ENCODE measurements around the gene HMCN1.
A peak's percentile ranks its signal among the peaks of the same experiment; 100 is the strongest.

HMCN1 gene

GRCh38 chr1:185835191-185835590, 101.0 kb downstream of the HMCN1 start:
- intact Hi-C loops (cut with DNase I): no loop called here
- DNase-seq: no peak

DNA sequence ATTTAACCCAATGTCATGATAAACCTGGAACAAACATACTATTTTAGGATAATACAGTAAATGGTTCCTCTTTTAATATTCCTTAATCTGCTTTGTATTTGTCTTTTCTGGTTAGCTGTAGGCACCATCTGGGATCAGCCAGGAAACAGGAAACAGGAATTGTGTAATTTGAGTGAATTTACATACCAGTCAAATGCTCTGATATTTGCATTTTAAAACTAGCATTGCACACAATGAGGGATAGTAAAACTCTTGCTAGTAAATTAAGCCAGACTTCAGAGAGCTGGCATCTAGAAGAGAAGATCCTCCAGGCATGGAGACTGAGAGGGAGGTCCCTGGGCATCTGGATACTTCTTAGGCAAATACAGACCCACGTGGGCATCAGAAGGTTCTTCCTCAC, 103.5 kb downstream of the HMCN1 start:
- no peak for DNase-seq
- intact Hi-C loops (cut with DNase I): no loop called here

DNA sequence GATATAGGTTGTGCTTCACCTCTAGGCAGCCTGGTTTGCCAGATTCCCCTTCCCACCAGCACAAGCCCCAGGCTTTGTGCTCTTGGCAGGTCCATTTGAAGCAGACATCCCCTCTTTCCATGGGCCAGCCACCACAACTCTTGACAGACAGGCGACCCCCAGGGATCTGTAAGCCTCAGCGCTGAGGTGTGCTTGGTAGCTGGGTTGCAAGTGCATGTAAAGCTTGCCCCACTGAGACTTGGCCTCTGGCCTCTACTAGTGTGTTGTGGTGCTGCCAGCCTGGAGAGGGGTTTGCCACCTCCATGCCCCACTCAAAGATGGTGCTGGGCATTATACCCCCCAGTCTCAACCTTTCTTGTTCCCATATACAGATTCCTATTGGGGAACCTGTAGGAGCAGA, 103.9 kb downstream of the HMCN1 start:
- no peak for DNase-seq
- intact Hi-C loops (cut with DNase I): no loop called here

- no peak for DNase-seq
- intact Hi-C loops (cut with DNase I): no loop called here
Observed at GRCh38 chr1:185840880-185841279, 106.7 kb downstream of the HMCN1 start.

GRCh38 chr1:185843297-185843869, 109.2 kb downstream of the HMCN1 start:
- intact Hi-C loops (cut with DNase I): no loop called here
- DNase-seq: no peak

GRCh38 chr1:185843986-185844385, 109.8 kb downstream of the HMCN1 start:
- intact Hi-C loops (cut with DNase I): no loop called here
- no peak for DNase-seq

GRCh38 chr1:185846672-185847444, 112.7 kb downstream of the HMCN1 start:
- DNase-seq: no peak
- intact Hi-C loops (cut with DNase I): no loop called here

- intact Hi-C loops (cut with DNase I): no loop called here
- no peak for DNase-seq
Observed at GRCh38 chr1:185849014-185849413, 114.8 kb downstream of the HMCN1 start.

DNA sequence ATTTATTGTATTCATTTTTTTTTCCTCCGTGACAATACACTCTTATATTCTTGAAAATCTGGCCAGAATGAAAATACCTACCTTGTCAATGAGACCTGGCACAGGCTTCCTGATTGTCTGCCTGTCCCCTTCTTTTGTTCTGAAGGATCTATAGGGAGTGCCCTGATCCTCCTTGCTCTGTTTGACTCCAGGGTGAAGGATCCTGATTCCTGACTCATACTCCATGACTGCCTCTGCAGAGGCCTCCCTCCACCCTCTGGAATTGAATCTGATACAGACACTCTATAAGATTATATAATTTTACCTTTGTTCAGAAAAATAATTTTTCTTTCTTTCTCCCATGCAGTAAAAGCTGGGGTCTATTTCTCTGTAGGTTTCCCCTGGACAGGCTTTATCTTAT, 116.2 kb downstream of the HMCN1 start:
- intact Hi-C loops (cut with DNase I): no loop called here
- peak in 10 of 42 donors; percentile 3 to 47 (median 14) for DNase-seq

DNA sequence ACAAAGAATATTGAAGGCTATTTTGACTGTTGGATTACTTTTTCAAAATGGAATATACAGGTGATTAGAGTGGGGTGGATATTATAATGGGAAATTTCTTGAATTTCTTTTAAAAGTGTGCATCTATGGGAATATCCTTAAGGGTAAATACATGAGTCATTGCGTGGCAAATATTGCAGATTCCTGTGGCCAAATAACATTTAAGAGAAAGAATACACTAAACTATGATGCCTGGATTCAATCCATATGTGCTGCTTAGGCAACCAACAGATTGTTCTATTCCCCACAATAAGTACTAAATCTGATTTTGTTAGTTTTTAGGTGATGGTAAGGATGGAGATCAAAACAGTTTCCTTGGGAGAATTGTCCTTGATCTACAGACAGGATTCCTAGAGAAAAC, 119.5 kb downstream of the HMCN1 start:
- no peak for DNase-seq
- intact Hi-C loops (cut with DNase I): no loop called here

- no peak for DNase-seq
- intact Hi-C loops (cut with DNase I): no loop called here
Observed at GRCh38 chr1:185856482-185856881, 122.3 kb downstream of the HMCN1 start.

DNA sequence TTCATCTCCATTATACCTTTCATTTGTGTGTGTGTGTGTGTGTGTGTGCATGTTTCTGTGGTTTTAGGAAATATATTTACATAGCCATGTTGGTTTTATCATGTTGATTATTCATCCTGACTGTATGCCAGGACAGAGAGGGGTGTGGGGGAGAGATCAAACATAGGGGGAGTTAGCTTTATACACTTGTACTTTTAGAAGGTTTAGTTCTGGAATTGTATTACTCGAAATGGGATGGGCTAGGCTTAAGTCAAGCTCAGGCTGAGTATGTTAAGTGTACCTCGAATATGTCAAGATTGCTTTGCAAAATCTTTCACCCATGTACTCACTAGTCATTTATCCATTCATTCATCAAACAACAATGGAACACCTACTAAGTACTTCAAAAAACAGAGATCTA, 123.3 kb downstream of the HMCN1 start:
- DNase-seq: no peak

GRCh38 chr1:185860311-185860710, 126.1 kb downstream of the HMCN1 start:
- DNase-seq: no peak
- intact Hi-C loops (cut with DNase I): no loop called here

More for the DNA sequence above, 123.3 kb downstream of the HMCN1 start:
- intact Hi-C loops (cut with DNase I): no loop called here

DNA sequence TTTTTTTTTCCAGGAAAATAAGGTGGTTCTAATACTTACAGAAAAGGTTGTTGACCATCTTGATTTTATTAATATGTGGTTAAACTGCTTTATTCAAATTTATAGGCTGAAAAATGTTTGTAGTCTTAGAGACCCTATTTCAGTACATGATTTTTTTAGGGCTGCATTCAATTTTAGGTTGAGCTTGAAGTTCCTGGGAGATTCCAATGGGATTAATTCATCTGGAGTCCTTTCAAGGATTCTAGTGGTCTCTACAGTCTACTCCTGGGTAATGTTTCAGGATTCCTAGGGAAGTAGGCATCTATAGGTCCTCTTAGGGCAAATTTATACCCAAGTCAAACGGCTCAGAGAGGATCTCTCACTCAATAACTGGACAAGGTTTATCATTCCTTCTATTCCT, 126.7 kb downstream of the HMCN1 start:
- intact Hi-C loops (cut with DNase I): no loop called here
- no peak for DNase-seq

GRCh38 chr1:185861630-185862029, 127.4 kb downstream of the HMCN1 start:
- intact Hi-C loops (cut with DNase I): no loop called here

GRCh38 chr1:185862235-185862634, 128.0 kb downstream of the HMCN1 start:
- intact Hi-C loops (cut with DNase I): no loop called here
- no peak for DNase-seq

More at GRCh38 chr1:185861630-185862029, 127.4 kb downstream of the HMCN1 start:
- DNase-seq: no peak

DNA sequence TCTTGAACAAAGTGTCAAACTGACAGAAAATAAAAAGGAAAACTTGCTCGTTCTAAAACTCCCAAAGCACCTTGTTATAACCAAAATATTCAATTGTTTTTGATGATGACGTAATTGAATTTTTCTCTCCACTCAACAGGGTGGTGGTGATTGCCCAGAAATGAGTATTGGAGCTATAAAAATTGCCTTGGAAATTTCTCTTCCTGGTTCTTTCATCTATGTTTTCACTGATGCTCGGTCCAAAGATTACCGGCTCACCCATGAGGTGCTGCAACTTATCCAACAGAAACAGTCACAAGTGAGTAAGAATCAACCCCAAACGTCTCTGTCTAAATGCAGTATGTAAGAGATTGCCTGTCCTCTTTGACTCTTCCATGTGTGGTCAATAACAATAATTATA, 130.1 kb downstream of the HMCN1 start:
- intact Hi-C loops (cut with DNase I): no loop called here
- DNase-seq: no peak

GRCh38 chr1:185864889-185865517, 130.8 kb downstream of the HMCN1 start:
- no peak for DNase-seq
- intact Hi-C loops (cut with DNase I): no loop called here

DNA sequence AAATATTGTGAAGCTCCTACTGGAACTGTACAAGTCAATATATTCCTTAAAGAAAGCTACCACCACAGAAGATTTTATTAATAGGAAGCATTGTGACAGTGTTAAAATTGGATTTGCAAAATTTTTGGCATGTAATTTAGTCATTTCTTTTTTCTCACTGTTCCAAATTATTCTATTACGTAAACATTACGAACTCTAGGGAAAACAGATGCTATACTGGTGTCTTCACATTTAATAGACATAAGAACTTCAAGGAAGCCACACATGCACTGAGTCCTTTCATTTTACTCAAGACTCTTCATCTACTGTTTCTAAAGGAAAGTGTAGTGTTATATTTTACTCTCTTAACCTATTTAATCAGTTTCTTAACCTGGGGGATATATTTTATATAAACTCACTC, 135.4 kb downstream of the HMCN1 start:
- no peak for DNase-seq
- intact Hi-C loops (cut with DNase I): no loop called here

DNA sequence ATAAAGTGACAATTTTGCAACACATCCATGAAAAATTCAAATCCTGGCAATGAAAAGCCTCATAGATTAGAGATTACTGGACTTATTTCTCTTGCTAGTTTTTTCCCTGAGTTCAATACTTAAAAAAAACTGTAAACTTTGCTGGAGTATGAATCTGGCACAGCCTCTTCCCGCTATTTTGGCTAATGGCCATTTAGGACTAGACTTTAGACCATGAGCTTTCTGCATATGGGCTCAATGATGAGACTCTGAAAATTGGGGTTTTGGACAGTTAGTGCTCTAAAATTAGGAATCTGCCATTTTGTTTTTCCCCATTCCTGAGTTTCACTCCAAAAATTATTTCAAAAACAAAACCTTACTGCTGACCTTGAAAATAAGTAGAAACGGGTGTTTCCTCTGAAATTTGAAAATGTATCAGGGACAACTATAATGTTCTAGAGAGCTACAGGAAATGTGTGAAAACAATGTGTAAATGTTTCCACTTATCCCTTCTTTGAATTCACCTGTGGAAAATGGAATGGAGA, 137.5 kb downstream of the HMCN1 start:
- no peak for DNase-seq
- intact Hi-C loops (cut with DNase I): no loop called here

Data from head of caudate nucleus (tissue), 42 donors.